GM18505 (cell line): ENCODE results near the gene KY.

Experiments
- ATAC-seq: cut with Tn5 transposase; IDR thresholded peaks from one replicate; pipeline ENCODE4 v1.9.1; 2021; ENCODE audit not compliant: unreplicated experiment
- POLR2A ChIP-seq: IDR thresholded peaks from 4 replicates; pipeline ENCODE4 v1.6.1; 2011; ENCODE audit warnings: borderline replicate concordance; ENCODE audit not compliant: insufficient read depth, insufficient read length; ENCODE audit errors: extremely low read depth

KY gene

GRCh38 chr3:134665243-134665642 lies 14.4 kb upstream of the KY start:
- TF ChIP-seq POLR2A, result no peak
- ATAC-seq, result no peak

DNA sequence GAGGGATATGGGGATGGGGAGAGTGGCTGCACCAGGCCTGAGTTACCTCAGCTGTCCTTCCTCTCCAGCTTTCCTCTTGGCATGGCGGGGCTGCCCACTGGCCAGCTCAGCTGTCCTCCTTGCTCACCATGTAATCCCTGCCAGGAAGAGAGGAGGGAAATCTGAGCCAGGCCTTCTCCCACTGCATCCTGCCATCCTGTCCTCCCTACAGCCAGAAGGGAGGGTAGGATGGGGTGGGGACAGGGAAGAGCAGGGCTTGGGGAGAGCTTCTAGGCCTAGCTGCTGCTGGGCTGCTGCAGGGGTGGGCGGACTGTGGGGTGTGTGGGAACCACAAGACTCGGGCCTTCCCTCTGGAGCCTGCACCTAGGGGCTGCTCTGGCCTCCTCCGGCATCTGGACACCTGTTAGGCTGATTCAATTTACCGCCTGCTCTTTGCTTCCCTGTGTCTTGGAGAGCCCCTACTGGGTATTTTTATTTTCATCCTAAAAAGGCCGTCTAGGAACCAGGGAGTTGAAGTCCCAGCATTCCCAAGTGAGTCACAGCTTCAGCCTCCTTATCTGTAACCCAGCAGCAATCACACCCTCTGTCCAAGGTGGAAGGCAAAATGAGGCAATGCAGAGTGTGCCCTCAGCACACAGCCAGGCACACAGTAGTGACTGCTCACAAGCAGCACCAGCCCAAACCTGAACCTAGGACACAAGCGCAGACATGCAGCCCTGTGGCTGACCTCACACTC lies 13.1 kb upstream of the KY start:
- TF ChIP-seq POLR2A, result no peak
- no peak for ATAC-seq

DNA sequence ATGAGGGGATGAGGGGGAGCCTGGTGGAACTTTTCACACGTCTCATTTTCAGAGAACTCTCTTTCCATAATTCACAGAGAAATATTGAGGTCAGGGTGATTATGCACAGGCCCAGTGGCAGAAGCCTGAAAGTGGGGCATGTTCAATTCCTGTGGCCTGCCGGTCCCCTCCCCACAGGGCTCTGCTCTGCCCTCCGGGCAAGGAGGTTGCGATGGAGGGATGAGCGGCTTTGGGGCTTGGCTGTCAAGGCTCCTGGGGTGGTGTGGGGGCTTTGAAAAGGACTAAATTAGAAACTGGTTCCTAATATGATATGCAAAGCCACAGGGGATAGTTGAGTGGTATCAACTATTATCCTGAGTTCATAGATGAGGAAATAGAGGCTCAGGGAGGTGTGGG lies 9.2 kb upstream of the KY start:
- TF ChIP-seq POLR2A, result no peak
- no peak for ATAC-seq

GRCh38 chr3:134659391-134660045 lies 8.7 kb upstream of the KY start:
- no peak for TF ChIP-seq POLR2A
- ATAC-seq, result no peak

DNA sequence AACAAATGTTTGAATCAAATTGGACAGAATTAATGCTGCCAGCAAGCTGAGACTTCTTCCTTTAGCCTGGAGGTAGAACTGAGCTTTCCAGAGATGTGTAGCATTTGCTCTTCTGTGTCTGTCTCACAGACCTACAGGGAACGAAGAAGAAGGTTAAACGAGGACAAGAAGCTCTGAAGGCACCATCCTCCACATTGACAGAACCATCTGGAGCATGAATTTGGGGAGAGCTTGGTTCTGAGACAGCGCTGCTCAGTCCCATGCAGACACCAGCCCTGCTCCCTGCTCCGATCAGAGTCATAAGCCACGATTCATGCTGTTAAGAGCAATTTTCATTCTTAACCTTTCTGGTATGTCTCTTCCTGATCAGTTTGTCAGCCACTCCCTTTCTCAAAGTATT lies 7.7 kb upstream of the KY start:
- TF ChIP-seq POLR2A, result no peak

GRCh38 chr3:134656211-134656800 lies 5.5 kb upstream of the KY start:
- no peak for TF ChIP-seq POLR2A
- ATAC-seq, result no peak

More for the DNA sequence above, 7.7 kb upstream of the KY start:
- ATAC-seq, result no peak

DNA sequence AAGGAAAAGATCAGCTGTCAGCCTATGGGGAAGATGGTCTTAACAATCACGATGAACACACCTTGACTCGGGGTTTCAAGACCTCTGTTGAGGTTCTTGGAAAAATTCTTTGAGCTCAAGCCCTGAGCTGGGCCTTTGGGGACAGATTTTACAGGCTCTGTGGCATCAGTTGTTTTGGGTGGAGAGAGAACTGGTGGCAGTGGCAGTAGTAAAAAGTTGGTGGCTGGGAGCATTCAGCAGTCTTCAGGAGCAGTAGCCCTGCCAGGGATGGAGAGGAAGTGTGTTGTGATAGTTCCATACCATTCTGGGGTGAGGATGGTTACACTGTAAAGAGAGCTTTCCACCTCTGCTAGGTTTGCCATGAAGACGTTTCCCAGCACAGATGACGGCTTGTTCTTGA lies 4.9 kb upstream of the KY start:
- no peak for ATAC-seq
- TF ChIP-seq POLR2A, result no peak

DNA sequence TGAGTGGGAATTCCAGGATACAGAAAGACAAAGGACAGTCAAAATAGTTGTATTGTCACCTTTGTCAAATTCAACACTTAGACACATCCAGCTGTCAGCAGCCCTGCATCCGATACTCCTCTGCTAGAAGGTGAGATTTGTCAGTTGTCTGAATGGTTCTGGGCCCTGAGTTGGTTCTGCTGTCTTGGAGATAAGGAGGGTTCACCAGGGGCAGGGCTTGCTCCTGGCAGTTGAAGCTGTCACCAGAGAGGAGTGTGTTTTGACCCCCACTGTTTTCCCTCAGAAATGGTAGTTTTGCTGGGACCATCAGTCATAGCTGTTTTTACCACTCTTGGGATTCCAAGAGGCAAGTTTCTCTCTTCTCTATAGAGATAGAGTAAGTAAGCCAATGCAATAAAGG lies 3.2 kb upstream of the KY start:
- no peak for TF ChIP-seq POLR2A
- no peak for ATAC-seq

GRCh38 chr3:134652886-134653630 lies 2.2 kb upstream of the KY start:
- TF ChIP-seq POLR2A, result no peak
- ATAC-seq, result no peak

DNA sequence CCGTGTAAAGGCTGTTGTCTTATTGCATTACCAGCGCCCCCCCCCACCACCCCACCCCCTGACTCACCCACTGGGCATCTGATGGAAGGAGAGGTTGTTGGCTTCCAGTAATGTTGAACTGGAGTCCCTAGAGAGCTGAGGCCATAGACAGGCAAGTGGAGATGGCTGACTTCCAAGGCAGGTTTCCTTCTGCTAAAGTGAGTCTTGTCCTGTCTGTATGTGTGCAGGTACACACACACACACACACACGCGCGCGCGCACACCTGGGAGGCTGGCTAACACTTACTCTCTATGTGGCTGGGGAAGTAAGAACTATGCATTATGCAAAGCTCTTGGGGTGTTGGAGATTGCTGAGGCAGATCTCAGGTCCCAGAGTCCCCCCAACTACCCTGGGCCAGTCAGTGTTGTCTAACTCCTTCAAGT lies 1.6 kb upstream of the KY start:
- ATAC-seq, result no peak
- TF ChIP-seq POLR2A, result no peak

DNA sequence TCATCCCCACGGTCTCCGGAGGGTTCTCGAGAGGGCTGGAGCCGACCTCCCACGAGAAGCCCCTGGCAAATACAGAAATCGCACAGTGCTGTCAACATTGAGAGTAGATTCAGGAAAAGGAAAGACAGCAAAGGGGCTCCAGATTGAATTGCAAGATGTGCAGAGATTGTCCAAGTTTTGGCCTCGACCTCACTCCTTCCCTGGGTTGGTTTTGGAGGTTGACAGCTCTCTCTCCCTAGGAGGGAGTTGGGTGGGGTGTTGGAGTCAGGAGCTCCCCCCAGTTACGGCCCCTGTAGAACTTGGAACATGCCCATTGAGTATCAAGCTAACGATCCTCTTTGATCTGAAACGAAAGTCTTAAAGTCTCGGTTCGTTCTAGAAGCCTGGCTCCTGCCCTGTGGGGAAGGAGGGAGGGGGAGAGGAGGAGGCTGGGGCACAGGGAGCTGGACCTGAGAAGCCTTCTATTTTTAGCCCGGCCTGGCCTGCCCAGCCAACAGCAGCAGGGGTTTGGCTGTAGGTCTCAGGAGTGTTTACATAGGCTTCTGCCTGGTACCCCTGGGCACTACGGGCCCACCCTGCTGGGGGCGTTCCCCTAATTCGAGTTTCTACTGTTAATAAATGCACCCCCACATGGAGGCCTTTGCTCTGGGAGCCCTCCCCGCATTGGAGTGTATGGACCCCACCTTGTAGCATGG lies 672 bp upstream of the KY start:
- TF ChIP-seq POLR2A, result no peak
- no peak for ATAC-seq

DNA sequence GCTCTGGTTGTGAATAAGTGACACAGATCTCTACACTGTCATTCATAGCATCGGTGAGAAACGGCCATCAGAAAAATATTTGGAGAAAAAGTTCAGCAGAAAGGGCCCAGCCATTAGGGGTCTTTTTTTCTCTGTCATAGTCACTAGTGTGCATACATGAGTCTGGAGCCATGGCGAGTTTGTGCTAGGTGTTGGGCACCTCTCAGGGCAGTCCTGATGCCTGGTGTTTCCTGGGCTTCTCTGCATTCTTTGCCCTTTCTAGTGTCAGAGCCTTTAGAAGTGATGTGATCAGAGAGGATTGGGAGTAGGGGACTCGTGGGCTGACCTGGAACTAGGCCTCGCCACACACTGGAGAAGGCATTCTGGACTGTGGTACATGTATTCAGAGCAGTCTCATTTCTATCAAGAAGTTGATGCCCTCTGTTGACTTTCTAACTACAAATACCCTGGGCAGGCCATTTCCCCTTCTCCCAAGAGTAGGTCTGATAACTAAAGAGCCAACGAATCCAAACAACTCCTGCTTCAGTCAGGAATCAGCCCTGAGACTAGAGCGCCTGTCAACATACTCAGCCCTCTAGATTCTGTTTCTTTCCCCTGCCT lies 1.6 kb downstream of the KY start:
- ATAC-seq, result no peak
- no peak for TF ChIP-seq POLR2A
